ELR (cell line): ENCODE results near the gene CDKN2C.
A peak's percentile ranks its signal among the peaks of the same experiment; 100 is the strongest.

Experiments used
- DNase-seq: peaks from one replicate; pipeline ENCODE4 v3.0.0-alpha.2; 2015; ENCODE audit warnings: low read depth

The CDKN2C gene

DNA sequence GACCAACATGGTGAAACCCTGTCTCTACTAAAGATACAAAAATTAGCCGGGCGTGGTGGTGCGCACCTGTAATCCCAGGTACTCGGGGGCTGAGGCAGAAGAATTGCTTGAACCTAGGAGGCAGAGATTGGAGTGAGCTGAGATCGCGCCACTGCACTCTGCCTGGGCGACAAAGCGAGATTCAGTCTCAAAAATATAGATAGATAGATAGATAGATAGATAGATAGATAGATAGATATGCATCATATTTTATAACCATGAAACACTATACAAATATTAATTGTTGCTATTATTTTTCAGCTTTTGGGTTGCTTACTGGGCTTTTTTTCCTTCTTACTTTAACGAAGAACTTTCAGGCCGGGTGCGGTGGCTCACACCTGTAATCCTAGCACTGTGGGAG lies 5.2 kb upstream of the CDKN2C start:
- DNase-seq, result no peak

DNA sequence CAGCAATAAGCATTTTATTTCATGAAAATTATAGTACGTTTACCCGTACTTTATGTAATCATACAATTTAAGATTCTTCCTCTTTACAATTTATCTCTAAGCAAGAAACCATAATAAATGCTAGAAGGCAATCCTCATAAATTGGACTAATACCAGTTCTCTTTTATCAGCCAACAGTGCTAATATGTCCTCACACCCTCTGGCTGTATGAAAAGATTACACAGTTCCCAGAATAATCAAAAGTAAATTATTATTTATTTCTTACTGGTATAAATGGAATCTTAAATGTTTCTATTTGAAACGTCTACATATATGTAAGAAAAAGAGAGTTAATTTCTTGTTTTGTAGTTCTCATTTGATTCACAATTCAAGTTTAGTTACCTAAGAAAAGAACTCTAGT lies 3.1 kb upstream of the CDKN2C start:
- DNase-seq, result no peak

DNA sequence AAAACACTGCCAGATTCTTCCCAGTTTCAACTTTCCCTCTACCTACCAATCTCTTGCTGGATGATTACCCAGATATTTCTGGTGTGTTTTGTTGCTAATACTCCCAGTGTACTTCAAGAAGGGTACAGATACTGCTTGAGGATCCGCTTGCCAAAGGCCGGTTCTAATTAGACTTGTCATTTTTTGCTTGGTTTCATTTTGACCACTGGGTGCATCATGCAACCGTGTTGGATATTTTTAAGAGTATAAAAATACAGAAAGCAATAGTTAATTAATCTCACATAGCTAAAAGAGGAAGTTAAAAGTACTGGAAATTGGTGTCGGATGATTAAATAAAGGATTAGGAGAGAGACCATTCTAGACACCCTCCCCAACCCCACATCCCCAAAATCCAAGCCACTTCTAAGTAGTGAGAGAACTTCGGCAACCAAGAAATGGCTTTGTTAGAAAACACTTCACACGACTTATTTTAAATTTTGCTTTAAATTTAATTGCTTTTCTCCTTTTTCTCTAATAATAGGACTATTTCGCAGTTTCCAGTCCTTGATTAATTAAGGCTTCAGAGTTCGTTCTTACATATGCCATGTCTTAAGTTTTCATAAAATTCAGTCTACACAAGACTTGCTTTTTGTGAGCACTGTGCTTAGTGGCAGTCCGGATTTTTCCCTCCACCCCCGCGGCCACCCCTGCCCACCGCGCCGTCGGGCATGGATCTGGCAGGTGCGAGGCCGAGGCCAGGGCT lies 2.5 kb upstream of the CDKN2C start:
- DNase-seq, result peak; percentile 58

DNA sequence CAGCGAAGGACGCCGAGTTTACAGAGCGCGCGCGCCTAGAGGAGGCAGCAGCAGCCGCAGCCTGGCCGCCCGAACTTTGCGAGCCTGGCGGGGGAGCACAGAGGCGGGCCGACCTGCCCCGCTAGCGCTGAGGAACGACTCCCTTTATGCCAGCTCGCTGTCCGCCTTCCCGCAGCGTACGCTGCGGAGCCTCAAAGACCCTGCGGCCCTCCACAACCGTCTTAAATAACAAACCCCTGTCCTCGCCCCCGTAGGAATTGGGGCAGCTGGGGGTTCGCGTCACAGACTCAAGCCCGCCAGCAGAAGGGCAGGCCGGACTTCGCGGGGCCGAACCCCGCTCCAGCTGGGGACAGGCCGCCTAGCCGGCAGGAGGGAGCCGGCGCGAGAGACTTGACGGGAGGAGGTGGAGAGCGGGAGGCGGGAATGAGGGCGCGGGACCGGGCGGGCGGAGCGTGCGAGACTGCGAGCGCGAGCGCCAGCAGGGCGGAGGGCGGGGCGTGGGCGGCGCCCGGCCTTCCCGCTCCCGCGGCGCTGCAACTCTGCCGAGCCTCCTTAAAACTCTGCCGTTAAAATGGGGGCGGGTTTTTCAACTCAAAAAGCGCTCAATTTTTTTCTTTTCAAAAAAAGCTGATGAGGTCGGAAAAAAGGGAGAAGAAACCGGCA lies 1.8 kb upstream of the CDKN2C start:
- DNase-seq, result peak; percentile 94

DNA sequence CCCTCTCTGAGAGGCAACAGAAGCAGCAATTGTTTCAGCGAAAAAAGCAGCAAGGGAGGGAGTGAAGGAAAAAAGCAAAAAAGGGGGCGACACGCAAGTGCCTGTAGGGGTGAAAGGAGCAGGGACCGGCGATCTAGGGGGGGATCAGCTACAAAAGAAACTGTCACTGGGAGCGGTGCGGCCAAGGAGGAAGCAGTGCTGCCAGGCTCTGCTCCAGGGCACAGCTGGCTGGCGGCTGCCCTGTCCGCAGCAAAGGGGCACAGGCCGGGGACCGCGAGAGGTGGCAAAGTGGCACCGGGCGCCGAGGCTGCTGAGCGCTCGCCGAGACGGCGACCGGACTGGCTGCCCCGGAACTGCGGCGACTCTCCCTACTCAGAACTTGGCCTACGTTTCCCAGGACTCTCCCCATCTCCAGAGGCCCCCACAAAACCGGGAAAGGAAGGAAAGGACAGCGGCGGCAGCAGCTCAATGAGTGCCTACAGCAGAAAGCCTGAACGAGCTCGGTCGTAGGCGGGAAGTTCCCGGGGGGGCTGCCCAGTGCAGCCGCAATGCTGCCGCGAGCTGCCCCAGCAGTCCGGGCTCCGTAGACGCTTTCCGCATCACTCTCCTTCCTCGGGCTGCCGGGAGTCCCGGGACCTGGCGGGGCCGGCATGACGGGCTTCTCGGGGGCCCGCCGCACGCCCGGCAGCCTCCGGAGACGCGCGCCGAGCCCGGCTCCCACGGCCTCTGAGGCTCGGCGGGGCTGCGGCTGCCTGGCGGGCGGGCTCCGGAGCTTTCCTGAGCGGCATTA lies 1.0 kb upstream of the CDKN2C start:
- peak; percentile 56 for DNase-seq

DNA sequence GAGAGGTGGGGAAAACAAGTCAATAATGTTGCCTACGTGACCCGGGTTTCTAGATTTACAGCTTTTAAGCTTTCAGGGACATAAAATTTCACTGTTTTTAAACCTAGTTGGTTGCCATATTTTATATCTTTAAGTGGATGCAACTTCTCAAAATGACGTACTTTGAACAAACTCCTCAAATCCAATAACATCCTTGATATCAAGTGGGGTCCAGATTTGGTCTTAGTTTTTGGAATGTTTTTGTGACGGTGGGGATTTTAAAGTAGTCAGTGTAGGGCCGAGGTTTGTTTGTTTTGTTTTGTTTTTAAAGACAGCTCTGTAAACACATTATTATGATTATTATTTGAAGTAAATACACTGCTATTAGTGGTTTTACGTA lies 453 bp downstream of the CDKN2C start:
- no peak for DNase-seq

DNA sequence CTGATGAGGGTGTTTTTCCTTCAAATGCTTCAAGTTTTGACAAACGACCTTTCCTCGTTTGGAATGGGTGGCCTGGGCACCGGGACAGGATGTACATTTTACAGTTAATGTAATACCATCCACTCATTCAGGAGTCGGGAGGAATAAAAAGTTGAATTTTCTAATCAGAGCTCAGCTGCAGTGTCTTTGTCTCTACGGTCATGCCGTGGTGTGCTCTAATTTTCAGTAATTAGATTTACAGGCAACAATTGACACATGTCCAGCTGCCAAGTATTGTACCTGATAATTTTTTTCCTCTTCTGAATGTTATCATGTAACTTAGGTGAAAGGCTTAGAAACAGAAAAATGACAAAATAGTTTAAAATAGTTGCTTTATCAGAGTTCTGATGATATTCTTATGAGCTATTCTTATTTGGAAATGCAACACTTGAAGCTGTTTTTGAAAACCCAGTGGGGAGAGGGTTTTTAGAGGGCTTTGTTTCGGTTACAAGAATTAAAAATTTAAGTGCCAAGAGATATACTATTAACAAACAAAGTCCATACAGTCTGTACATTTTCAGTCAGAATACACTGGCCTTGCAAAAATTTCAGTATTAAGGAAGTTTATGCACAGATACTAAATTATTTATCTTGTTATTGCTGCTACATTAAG lies 1.0 kb downstream of the CDKN2C start:
- peak; percentile 56 for DNase-seq

DNA sequence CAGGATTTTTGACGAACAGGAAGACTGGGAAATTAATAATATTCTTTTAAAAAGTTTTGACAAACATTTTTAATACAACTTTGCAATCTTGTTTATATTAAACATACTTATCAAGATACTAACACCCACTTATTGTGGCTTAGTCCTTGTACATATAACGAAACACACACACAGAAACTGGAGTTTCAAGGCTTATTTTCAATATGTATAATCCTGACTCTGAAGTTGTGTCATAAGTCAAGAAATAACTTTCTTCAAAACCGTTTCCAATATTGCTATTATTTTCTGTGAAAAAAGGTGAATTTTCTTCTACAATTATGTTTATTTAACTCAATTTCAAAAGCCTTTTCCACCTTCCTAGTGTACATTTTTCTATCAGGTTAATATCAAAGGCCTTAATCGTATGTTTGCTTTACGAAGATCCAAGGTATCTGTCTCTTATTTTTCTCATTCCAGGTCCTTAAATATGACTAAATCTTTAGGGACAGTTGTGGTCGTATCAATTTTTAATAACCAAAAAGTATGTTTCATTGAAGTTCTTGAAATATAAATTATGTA lies 1.8 kb downstream of the CDKN2C start:
- DNase-seq, result no peak

DNA sequence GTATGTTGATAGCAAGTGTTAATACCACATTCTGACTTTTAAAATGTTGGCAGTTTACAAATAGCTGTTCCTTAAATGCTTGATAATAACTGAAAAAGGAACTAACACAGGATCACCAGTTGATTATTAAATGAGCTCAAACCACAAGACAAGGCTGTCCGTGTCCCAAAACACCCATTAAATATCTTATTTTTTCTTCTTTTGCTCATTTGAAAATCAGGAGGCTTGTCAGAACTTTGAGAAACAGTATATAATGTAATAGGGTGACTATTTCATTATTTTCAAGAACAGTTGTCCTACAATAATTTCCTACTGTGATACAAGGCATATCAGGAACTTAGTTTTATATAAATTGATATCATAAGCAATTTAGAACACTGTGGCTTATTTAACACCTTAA lies 2.7 kb downstream of the CDKN2C start:
- no peak for DNase-seq

DNA sequence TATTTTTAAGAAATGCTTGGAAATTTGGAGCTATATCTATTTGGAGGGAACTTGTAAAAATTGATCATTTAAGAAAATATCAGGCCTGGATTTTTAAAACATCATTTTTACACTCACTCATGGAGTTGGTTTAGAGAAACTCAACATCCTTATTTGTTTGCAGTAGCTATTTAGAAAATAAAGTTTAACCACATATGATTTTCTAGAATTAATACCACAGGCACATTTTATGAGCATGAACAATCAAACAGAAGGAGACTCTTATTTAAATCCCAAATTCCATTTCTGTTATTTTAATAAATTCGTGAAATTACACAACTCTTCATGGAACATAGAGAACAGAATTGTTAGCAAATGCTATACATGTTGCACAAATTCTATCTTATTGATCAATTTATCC lies 3.2 kb downstream of the CDKN2C start:
- no peak for DNase-seq

DNA sequence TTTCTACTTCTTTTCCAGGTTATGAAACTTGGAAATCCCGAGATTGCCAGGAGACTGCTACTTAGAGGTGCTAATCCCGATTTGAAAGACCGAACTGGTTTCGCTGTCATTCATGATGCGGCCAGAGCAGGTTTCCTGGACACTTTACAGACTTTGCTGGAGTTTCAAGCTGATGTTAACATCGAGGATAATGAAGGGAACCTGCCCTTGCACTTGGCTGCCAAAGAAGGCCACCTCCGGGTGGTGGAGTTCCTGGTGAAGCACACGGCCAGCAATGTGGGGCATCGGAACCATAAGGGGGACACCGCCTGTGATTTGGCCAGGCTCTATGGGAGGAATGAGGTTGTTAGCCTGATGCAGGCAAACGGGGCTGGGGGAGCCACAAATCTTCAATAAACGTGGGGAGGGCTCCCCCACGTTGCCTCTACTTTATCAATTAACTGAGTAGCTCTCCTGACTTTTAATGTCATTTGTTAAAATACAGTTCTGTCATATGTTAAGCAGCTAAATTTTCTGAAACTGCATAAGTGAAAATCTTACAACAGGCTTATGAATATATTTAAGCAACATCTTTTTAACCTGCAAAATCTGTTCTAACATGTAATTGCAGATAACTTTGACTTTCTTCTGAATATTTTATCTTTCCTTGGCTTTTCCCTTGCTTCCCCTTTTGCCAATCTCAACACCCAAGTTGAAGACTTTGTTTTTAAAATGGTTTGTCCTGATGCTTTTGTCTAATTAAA lies 4.0 kb downstream of the CDKN2C start:
- no peak for DNase-seq

DNA sequence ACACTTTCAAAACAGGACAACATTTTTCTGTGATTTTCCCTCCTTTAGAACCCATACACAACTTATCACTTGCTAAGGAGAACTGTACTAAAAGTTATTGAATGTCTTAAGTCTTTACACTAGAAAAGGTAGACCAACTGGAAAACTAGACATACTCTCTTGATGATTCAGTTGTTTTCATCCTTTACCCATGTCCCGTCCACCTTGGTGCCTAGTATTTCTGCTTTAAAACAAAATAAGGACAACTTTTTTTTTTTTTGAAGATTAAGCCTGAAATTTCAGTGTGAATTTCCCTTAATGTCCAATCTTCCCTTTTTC lies 4.5 kb downstream of the CDKN2C start:
- DNase-seq, result no peak

DNA sequence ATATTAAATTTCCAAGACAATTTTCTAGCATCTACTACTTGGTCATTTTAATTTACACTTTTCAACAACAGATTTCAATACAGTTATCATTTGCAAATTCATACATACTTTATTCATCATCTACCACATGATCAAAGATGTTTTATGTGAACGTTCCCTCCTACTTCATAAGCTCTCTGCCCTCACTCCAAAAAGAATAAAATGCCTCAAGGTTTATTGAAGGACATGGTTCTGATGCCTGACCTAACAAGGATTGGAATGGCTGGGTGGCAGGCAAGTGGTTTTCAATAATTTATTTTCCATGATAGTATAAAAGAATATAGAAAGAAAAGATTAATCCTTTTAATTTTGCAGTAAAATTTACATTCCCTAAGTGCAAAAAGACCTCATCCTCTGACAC lies 5.4 kb downstream of the CDKN2C start:
- no peak for DNase-seq

DNA sequence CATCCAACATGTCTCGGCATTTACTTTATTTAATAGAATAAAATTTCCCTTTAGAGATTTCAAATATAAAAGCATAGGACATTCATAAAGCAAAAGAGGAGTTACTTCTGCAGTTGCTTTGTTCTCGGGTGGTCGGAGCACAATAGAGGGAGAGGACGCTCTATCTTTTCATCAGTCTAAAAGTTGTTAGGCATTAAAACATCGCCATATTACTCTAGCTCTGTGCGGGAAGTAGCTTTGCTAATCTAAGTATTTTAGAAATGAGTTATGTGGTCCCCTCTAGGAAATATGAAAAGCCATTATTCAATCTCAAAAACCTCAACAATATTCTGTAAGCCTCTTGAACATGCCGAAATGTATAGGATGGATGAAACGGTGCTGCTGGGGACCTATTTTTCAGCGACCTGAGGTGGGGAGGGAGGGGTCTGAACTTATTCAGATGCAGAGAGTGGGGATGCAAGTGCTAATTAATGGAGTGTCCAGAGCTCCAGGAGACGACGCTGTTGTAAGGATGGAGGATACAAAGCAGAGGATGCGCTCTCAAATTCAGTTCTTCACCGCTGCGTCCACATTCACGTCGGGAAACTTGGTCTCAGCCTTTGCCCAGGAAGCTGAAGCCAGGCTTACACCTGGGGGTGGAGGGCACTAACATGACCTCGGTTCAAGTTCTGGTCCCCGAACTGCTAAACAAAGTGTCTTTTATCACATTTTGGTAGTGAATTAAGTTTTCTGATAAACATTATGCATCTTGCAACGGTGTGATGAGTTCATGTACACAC lies 6.3 kb downstream of the CDKN2C start:
- DNase-seq, result peak; percentile 21

DNA sequence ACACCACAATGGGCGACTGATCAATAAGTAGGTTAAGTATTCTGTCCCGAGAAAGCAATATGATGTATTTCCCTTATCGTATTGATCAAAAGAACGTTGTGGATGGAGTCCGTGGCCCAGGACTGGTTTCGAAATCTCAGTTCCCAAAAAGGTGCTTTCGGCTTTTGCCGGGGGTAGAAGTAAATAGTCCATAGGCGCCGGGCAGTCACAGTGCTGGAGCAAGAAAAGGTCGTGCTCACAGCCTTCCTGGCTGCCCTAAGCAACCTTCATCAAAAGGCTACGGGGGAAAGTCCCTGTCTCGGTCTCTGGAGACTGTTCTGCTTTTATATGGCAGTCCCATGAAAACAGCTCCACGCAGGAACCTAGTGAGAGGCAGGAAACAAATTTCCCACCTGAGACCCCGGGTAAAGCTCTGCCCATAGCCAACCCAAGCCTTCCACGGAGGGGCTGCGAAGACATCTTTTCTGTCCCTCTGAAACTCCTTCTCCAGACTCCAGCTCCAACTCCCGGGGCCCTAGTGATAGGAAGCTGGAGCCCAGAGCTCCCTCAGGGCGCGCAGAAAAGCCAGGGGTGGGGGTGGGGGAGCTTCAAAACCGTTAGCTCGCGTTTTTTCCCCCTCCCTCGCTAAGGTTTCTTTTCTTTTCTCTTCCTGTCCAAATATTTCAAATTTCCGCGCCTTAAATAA lies 7.0 kb downstream of the CDKN2C start:
- peak; percentile 79 for DNase-seq

DNA sequence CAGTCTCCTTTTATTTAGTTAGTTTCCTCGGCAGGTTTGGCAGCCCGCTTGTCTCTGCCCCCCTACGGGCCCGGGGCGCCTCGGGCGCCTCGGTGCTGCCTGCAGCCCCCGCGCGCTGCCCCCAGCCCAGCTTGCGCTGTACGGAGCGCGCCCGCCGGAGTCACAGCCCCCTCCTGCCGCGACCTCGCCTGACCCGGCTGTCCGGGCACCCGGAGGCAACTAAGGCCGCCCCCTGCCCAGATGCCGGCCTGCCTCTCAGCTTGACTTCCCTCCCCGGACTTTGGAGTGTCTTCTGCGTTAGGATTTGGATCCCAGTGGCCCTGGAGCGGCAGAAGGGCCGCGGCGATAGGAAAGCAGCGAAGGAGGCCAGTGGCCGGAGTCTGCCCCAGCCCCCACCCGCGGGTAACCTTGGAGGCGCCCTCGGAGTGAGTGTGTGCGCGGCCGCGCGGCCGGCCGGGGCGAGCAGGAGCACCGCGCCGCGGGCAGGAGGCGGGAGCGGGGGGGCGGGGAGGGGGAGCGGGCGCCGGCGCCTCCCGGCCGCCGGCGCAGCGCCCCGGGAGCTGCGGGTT lies 7.6 kb downstream of the CDKN2C start:
- DNase-seq, result peak; percentile 80

DNA sequence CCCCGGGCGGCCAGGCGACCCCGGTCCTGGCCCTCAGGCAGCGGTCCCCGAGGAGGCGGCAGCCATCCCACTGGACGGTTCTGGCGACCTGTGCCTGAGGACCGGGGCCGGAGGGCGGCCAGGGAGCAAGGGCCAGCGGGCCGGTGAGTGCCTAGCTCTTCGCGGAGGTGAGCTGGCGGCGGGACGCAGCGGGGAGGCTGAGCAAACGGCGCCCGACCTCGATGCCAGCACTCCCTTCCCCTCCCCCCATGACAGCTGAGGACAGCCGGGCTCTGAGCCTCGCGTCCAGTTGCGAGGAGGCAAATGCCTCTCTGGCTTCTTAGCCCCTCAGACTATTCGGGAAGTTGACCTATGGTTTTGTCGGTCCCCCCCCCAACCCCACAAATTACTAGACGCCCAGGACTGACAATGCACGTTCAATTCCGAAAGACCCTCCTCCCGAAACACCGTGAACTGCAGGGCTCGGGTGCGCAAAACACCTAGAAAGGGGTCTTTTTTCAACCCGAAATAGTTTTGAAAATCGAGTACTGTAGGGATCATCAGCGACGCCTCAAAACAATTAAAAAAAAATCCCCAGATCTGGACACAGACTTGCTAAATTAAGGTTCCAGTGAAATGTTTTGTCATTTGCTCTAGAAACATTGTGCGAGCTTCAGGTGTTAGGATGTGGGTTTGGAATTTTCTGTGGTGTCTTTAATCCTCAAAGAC lies 8.3 kb downstream of the CDKN2C start:
- DNase-seq, result peak; percentile 84

DNA sequence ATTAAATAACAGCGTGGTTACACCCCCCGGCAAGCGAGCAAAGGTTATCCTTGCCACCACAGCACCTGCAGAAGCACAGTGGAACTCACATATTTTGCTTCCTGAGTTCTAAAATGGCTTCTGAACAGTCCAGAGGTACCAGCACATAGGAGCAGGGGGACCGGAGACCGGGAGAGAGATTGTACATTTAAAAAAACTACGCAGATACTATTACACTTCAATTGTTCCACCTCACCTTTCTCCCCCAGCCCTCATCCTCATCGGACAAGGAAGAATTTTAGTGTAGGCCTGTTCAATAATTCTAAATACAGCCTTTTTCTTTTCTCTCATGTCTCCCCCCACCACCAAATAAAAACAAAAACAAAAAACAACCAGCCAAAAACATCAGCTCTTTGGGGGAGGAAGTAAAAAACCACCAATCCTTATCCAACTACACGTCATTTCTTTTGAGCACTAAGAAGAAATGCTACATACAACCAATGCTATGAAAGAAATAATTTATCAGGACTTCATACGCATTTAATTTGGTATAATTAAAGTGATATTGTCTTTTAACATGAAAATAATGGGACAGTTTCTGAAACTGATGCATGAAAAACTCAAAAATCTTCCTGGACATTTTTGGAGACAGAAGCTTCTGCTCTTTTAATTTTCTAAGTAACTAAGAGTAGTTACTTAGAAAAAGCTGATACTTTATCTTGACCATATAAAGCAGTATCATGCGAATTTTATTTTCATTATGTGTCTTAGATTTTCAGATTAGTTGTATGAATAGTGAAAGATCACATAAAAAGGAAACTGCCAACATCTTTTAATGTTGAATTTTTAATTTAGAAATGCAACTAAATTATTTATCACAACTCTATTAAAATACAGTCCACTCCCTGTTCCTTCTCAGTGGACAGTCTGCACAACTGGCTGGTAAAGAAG lies 9.1 kb downstream of the CDKN2C start:
- DNase-seq, result peak; percentile 62
